Right atrium auricular region (tissue), 2 donors: ENCODE measurements around the gene GABBR2. TPM values are rescaled to one million over a fixed set of nuclear protein-coding genes. Genes with fewer than 3 reads are reported as not detected.

Experiments used
- DNase-seq: peaks from one replicate; pipeline ENCODE4 v3.0.0-alpha.2; 2019; ENCODE audit warnings: low spot score
- H3K27ac ChIP-seq, 2 donors: fragments of 200-600 bp; sonication (generic); 1 replicate in 1 of 2; 2 replicates in 1 of 2; pipeline ENCODE4 v1.5.1; 2016 to 2019
- H3K27me3 ChIP-seq, 2 donors: fragments of 200-600 bp; sonication (generic); one replicate each; pipeline versions ENCODE4 v1.5.1 to v1.6.0; 2017 to 2019
- H3K36me3 ChIP-seq: fragments of 200-600 bp; sonication (generic); one replicate; pipeline ENCODE4 v1.5.1; 2016
- H3K4me1 ChIP-seq, 2 donors: fragments of 200-600 bp; sonication (generic); one replicate each; pipeline versions ENCODE4 v1.5.1 to v1.6.0; 2017 to 2019
- H3K4me3 ChIP-seq, 2 donors: fragments of 200-600 bp; sonication (generic); 1 replicate in 1 of 2; 2 replicates in 1 of 2; pipeline ENCODE4 v1.5.1; 2017 to 2019; ENCODE audit warnings: mild to moderate bottlenecking in 1 of 2, moderate library complexity in 1 of 2
- H3K9me3 ChIP-seq, 2 donors: fragments of 200-600 bp; sonication (generic); one replicate each; pipeline ENCODE4 v1.5.1; 2019
- total RNA-seq, 2 donors: library from RNA; depleted of rRNA; stranded (reverse); fragments of >200 nt; gene quantifications; one replicate each; pipeline ENCODE4 v1.1.0, GENCODE V29; 2016
- TF ChIP-seq, protein P1 (sequence below), 2 donors: fragments of 200-600 bp; sonication (generic); IDR thresholded peaks; one replicate each; pipeline ENCODE4 v1.5.1; 2019; ENCODE audit warnings: antibody characterized with exemption in 2 of 2

The GABBR2 gene
- total RNA-seq, 2 donors from 2014 or later = 0.22 TPM; not detected in 1

GRCh38 chr9:98409719-98410118 lies 299.0 kb downstream of the GABBR2 start:
- peaks cover 0 to 15% of the 10 kb centered on the region in 2 donors for H3K4me1 ChIP-seq
- no peaks in the 10 kb centered on the region for H3K27me3 ChIP-seq
- TF ChIP-seq, protein P1, sequence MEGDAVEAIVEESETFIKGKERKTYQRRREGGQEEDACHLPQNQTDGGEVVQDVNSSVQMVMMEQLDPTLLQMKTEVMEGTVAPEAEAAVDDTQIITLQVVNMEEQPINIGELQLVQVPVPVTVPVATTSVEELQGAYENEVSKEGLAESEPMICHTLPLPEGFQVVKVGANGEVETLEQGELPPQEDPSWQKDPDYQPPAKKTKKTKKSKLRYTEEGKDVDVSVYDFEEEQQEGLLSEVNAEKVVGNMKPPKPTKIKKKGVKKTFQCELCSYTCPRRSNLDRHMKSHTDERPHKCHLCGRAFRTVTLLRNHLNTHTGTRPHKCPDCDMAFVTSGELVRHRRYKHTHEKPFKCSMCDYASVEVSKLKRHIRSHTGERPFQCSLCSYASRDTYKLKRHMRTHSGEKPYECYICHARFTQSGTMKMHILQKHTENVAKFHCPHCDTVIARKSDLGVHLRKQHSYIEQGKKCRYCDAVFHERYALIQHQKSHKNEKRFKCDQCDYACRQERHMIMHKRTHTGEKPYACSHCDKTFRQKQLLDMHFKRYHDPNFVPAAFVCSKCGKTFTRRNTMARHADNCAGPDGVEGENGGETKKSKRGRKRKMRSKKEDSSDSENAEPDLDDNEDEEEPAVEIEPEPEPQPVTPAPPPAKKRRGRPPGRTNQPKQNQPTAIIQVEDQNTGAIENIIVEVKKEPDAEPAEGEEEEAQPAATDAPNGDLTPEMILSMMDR (IDR thresholded peaks at IDR 0.05) = no peak
- no peaks in the 10 kb centered on the region for H3K9me3 ChIP-seq
- no peak overlapping the region for H3K27ac ChIP-seq
- H3K36me3 ChIP-seq = no peaks in the 10 kb centered on the region
- DNase-seq = no peak
- H3K4me3 ChIP-seq = no peak overlapping the region

GRCh38 chr9:98406469-98406868 lies 302.3 kb downstream of the GABBR2 start:
- Histone ChIP-seq H3K9me3 (no peaks in the 10 kb centered on the region), H3K4me3 (no peak overlapping the region), H3K4me1 (peaks cover 0 to 15% of the 10 kb centered on the region in 2 donors), H3K27me3 (no peaks in the 10 kb centered on the region), H3K27ac (no peak overlapping the region), H3K36me3 (no peaks in the 10 kb centered on the region)
- TF ChIP-seq, protein P1 (IDR thresholded peaks at IDR 0.05) = no peak
- no peak for DNase-seq

DNA sequence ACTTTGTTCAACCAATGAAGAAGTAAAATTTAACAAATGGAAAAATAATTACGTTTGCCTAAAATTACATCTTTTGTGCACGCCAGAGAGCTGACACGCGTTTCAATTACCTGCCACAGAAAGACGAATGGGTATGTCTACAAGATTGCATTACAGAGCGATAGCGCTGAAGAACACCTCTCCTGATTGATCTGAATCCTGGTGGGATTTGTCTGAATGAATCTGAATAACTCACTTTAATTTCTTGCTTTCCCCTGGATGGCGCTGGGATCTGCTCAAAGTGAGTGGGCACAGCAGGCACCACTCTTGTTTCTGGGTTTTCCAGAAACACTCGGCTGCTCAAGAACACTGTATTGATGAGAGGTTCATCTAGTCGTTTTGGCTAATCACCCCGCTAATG lies 304.5 kb downstream of the GABBR2 start:
- DNase-seq = no peak
- no peaks in the 10 kb centered on the region for H3K9me3 ChIP-seq
- H3K27me3 ChIP-seq = no peaks in the 10 kb centered on the region

DNA sequence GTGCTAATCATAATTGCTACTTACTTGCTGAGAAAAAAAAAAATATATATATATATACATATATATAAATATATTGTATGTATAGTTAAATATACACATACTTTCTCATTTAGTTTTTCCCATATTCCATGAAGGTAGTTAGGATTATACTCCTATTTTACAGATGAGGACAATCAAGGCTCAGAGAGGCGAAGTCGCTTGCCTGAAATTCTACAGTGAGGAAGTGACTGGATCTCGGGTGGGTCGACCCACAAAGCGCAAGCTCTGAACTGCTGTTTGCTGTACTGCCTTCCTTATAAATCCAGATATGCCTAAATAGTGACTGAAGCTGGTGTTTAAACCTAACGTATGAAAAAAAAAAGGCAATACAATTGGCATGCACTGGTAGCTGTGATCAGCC lies 305.0 kb downstream of the GABBR2 start:
- TF ChIP-seq, protein P1 (IDR thresholded peaks at IDR 0.05) = no peak
- no peaks in the 10 kb centered on the region for H3K36me3 ChIP-seq
- no peaks in the 10 kb centered on the region for H3K9me3 ChIP-seq
- no peak overlapping the region for H3K27ac ChIP-seq
- H3K4me3 ChIP-seq = no peak overlapping the region
- H3K4me1 ChIP-seq = no peaks in the 10 kb centered on the region
- DNase-seq = no peak
- H3K27me3 ChIP-seq = no peaks in the 10 kb centered on the region

More for the DNA sequence above, 304.5 kb downstream of the GABBR2 start:
- Histone ChIP-seq H3K4me1 (peaks cover 0 to 2% of the 10 kb centered on the region in 2 donors), H3K4me3 (no peak overlapping the region), H3K27ac (no peak overlapping the region), H3K36me3 (no peaks in the 10 kb centered on the region)
- TF ChIP-seq, protein P1 (IDR thresholded peaks at IDR 0.05) = no peak

DNA sequence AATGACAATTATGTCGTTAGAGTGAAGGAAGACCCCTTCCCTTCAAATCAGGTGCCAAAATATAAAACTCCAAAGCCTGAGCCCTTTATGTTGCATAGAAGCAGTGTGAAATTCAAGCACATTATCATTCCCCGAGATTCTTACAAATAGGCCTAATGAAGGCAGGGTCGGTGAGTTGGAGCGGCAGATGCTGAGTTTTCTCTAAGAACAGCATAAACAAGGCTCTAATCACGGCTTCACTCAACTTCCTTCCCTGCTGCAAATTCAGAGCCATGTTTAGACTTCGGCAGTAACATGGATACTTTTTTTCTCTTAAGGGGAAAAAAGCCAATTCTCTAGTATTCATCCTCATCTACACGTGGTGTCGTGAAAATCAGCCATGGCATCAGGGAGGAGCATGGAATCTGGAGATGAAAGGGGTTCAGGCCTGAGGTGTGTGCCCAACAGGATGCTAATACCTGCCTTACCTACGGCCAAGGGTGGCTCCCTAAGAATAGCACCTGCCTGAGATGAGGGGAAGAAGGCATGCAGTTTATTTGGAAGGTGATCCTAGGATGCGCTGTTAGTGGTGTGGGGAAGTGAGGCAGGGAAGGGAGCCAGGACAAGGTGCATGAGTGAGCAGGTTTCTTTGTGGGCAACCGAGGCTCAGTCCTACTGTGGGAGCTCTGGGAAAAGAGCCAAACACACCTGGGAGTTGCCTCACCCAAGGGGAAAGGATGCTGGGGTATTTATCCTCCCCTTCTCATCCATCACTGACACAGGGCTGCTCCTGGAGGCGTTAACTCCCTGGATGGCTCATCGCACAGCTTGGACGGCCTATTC lies 306.5 kb downstream of the GABBR2 start:
- Histone ChIP-seq H3K4me1 (no peaks in the 10 kb centered on the region), H3K27me3 (no peaks in the 10 kb centered on the region), H3K27ac (no peak overlapping the region)

More for the DNA sequence above, 306.5 kb downstream of the GABBR2 start:
- Histone ChIP-seq H3K4me3 (no peak overlapping the region), H3K9me3 (no peaks in the 10 kb centered on the region), H3K36me3 (no peaks in the 10 kb centered on the region)
- no peak for DNase-seq
- TF ChIP-seq, protein P1 (IDR thresholded peaks at IDR 0.05) = no peak
